ENCODE measurements around the gene PDIA2. TPM values are rescaled to one million over a fixed set of nuclear protein-coding genes. Genes with fewer than 3 reads are reported as not detected.
"Not testable (repeated sequence)": the region's sequence is repeated elsewhere in the genome, so short reads cannot be mapped to it uniquely, and the experiment has no call there.

Gene PDIA2
- total and polyA plus RNA-seq, 3 donors from 2014 or later = 1.2 to 5.3 (median 2.6) TPM

- Histone ChIP-seq H3K4me1 (peaks cover 16% of the 10 kb centered on the region), H3K4me3 (no peak overlapping the region), H3K36me3 (ENCODE audit: low read depth, missing control alignments) (no peaks in the 10 kb centered on the region), H3K9me3 (no peaks in the 10 kb centered on the region), H3K27me3 (no peaks in the 10 kb centered on the region), H3K27ac (peak overlapping the region; percentile 15 to 33)
- TF ChIP-seq CTCF (IDR thresholded peaks at IDR 0.05) = no peak
- TF ChIP-seq POLR2A (IDR thresholded peaks at IDR 0.05) = no peak
- 90 to 92% methylated on average over 7 to 13 of the region's 14 CpGs for WGBS, 2 donors
- intact Hi-C loops (cut with DNase I; ENCODE audit: low total_unique reads) = no loop called here
- no peak for DNase-seq
These were observed 17.9 kb upstream of the PDIA2 start for GRCh38 chr16:265002-265529.

- Histone ChIP-seq H3K27me3 (no peaks in the 10 kb centered on the region), H3K9me3 (no peaks in the 10 kb centered on the region), H3K4me3 (no peak overlapping the region), H3K36me3 (ENCODE audit: low read depth, missing control alignments) (no peaks in the 10 kb centered on the region), H3K4me1 (peaks cover 16% of the 10 kb centered on the region), H3K27ac (peak overlapping the region; percentile 15 to 33)
- intact Hi-C loops (cut with DNase I; ENCODE audit: low total_unique reads) = no loop called here
- DNase-seq = peak; percentile 61
- TF ChIP-seq CTCF (IDR thresholded peaks at IDR 0.05) (no peak), POLR2A (IDR thresholded peaks at IDR 0.05) (no peak)
- 37 to 57% methylated on average over 6 to 12 of the region's 12 CpGs for WGBS, 2 donors
These were observed 17.3 kb upstream of the PDIA2 start for GRCh38 chr16:265711-266110.

GRCh38 chr16:266258-267164 lies 16.5 kb upstream of the PDIA2 start:
- no peak for TF ChIP-seq POLR2A (IDR thresholded peaks at IDR 0.05)
- no peak for TF ChIP-seq CTCF (IDR thresholded peaks at IDR 0.05)
- no peak overlapping the region for H3K4me3 ChIP-seq
- DNase-seq = no peak
- no peaks in the 10 kb centered on the region for H3K27me3 ChIP-seq
- peaks cover 16% of the 10 kb centered on the region for H3K4me1 ChIP-seq
- no peaks in the 10 kb centered on the region for H3K36me3 ChIP-seq (ENCODE audit: low read depth, missing control alignments)
- H3K27ac ChIP-seq = no peak overlapping the region
- intact Hi-C loops (cut with DNase I; ENCODE audit: low total_unique reads) = no loop called here
- 66 to 80% methylated on average over 17 to 25 of the region's 25 CpGs for WGBS, 2 donors
- no peaks in the 10 kb centered on the region for H3K9me3 ChIP-seq

GRCh38 chr16:267562-267961 lies 15.4 kb upstream of the PDIA2 start:
- DNase-seq; intact Hi-C loops (cut with DNase I; ENCODE audit: low total_unique reads); H3K27ac ChIP-seq; H3K9me3 ChIP-seq; H3K27me3 ChIP-seq; H3K36me3 ChIP-seq (ENCODE audit: low read depth, missing control alignments); H3K4me3 ChIP-seq: not testable (repeated sequence)
- 84 to 87% methylated on average over 17 of the region's 17 CpGs for WGBS, 2 donors
- peaks cover 16% of the 10 kb centered on the region for H3K4me1 ChIP-seq

GRCh38 chr16:268141-269053 lies 14.6 kb upstream of the PDIA2 start:
- no peak overlapping the region for H3K27ac ChIP-seq
- TF ChIP-seq CTCF (IDR thresholded peaks at IDR 0.05) = no peak
- no peak for TF ChIP-seq POLR2A (IDR thresholded peaks at IDR 0.05)
- no peaks in the 10 kb centered on the region for H3K27me3 ChIP-seq
- H3K4me3 ChIP-seq = no peak overlapping the region
- 70 to 73% methylated on average over 36 to 40 of the region's 40 CpGs for WGBS, 2 donors
- no peak for DNase-seq
- peaks cover 16% of the 10 kb centered on the region for H3K4me1 ChIP-seq
- intact Hi-C loops (cut with DNase I; ENCODE audit: low total_unique reads) = no loop called here
- no peaks in the 10 kb centered on the region for H3K36me3 ChIP-seq (ENCODE audit: low read depth, missing control alignments)
- H3K9me3 ChIP-seq = no peaks in the 10 kb centered on the region

Measured in testis (tissue), 3 donors.